Activated naive CD4-positive, alpha-beta T cell treated with Interleukin-2 at 50 U/mL for 16 hours (primary cell): ENCODE measurements around the gene ACSF3.
"Not testable (repeated sequence)": the region's sequence is repeated elsewhere in the genome, so short reads cannot be mapped to it uniquely, and the experiment has no call there.

Source experiments
- DNase-seq: peaks from one replicate; pipeline ENCODE4 v3.0.0-alpha.2; 2020

ACSF3 gene

DNA sequence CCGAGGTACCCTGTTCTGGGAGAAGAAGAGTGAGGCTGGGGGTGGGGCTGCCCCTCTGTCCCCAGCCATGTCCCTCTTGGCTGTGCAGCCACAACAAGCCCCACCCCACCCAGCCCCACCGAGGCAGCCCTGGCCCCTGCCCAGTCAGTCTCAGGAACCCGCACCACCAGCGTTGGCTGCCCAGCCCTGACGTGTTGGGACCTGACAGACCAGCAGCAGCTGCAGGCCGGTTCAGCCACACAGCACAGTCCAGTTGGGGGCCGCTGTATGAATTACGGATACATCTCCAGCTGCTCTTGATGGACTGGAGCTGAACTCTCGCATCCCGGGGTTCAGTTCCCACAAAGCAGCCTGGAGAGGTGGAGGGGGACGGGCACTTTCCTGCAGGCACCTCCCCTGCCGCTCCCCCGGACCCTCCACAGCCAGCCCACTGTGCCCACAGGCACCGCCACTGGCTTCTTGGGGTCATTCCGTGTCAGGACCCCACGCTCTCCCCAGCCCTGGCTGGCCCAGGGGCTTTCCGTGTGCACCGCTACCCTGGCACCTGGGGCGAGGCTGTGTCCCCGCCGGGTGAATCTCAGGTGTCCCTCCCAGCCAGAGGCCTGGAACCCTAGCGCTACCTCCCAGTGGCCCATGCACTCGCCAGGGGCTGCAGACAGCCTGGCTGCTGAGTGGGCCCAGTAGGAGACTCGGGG is 84.9 kb downstream of the ACSF3 start:
- DNase-seq = no peak

GRCh38 chr16:89179148-89179484 is 85.5 kb downstream of the ACSF3 start:
- no peak for DNase-seq

- DNase-seq = no peak
Measured at GRCh38 chr16:89179656-89180315, 86.1 kb downstream of the ACSF3 start.

DNA sequence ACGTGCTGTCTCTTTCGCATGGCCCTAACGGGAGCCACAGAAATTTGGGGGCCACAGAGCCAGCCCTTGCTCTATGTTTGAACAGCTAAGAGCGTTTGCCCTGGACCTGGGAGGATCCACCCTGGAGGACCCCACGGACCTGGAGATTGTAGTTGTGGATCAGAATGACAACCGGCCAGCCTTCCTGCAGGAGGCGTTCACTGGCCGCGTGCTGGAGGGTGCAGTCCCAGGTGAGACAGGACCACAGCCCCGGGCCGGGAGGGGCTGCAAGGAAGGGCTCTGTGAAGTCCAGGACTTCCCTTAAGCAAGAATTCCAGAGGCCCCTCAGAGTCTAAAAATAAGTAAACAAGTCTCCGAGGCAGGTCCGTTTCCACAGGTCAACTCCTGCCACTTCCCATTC is 89.8 kb downstream of the ACSF3 start:
- no peak for DNase-seq

DNA sequence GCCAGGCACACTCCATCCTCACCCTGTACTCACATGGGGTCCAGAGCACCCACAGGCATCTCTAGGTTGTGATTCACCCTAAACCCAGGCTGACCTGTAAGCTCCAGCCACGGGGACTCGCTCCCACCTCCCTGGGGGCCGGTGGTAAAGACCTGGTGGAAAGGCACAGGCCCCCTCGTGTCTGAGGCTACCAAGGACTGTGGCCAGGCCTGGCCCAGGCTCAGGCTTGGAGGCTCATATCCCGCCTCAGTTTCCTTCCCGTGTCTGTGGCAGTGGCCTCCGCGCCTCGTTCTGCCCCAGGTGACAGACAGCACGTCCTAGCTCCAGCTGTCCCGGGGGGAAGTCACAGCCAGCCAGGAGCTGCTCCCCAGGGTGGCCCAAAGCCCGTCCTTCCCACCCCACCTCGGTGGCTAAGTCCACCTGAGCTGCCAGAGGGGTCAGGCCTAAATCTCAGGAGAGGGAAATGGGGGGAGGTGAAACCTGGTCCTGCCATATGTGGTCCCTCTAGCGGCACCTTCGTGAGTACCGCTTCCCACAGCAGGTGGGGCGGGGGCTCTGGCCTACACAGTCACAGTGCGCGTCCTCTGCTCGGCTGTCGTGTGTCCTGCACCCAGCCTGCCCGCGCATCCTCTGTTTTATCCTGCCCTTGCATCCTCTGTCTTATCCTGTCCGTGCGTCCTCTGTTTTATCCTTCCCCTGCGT is 90.5 kb downstream of the ACSF3 start:
- no peak for DNase-seq

DNA sequence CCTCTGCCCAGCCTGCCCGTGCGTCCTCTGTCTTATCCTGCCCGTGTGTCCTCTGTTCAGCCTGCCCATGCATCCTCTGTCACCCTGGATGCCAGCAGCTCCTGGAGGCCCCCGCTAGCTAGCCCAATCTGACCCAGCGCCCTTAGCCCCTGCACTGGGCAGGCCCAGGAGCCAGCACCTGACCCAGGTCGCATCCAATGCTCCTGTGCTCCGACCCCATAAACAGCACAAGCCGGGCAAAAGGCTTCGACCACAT is 91.0 kb downstream of the ACSF3 start:
- no peak for DNase-seq

DNA sequence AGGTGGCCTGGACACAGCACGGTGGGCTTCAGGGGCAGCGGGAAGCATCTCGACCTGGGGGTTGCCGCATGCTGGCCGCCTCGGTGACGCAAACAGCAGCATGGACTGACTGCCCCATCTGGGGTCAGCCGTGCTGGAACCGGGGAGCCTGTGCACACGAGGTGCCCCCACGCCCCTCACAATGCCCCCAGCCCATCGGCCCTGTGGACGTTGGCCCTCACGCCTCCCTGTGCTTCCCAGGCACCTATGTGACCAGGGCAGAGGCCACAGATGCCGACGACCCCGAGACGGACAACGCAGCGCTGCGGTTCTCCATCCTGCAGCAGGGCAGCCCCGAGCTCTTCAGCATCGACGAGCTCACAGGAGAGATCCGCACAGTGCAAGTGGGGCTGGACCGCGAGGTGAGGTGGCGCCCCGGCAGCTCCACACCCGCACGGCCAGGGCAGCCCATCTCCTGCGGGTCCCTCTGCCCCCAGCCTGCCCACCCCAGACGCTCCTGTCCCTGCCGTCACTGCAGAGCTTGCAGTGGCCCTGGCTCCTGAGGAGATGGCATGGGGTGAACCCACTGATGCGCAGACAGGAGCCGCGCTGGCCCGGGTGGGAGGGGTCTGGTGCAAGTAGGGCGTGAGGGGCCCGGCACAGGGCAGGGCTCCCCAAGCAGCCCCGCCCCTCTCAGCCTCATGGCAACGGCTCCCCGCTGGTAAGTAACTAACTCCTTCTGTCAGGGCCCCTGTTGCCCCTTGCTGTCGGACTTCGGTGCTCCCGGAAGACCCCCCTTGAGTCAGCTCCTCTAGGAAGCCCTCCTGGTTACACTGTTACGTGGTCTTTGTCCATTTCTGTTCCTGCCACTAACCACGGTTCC is 91.5 kb downstream of the ACSF3 start:
- DNase-seq = no peak

GRCh38 chr16:89185887-89186592 is 92.4 kb downstream of the ACSF3 start:
- not testable (repeated sequence) for DNase-seq

DNA sequence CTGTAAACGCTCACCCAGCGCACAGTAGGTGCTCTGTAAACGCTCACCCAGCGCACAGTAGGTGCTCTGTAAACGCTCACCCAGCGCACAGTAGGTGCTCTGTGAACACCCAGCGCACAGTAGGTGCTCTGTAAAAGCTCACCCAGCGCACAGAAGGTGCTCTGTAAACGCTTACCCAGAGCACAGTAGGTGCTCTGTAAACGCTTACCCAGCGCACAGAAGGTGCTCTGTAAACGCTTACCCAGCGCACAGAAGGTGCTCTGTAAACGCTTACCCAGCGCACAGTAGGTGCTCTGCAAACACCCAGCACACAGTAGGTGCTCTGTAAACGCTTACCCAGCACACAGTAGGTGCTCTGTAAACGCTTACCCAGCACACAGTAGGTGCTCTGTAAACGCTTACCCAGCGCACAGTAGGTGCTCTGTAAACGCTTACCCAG is 93.0 kb downstream of the ACSF3 start:
- not testable (repeated sequence) for DNase-seq

DNA sequence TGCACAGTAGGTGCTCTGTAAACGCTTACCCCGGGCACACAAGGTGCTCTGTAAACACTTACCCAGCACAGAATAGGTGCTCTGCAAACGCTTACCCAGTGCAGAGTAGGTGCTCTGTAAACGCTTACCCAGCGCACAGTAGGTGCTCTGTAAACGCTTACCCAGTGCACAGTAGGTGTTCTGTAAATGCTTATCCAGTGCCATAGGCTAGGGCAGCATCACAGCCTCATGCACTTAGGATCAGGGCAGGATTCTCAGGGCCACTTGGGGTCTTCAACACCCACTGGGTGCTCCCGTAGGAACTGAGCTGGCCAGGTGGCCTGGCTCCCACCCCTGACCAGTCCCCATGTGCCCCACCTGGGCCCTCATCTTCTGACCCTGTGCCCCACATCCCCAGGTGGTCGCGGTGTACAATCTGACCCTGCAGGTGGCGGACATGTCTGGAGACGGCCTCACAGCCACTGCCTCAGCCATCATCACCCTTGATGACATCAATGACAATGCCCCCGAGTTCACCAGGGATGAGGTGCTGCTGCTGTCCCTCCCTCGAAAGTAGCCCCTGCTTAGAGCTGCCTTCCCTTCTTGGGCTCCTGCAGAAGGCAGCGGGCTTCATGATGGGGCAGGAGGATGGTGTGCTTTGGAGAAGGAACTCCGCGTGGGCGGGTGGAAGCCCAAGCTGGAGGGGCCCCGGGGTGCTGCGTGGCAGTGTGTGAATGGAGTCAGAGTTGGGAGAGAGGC is 93.5 kb downstream of the ACSF3 start:
- peak; percentile 45 for DNase-seq

GRCh38 chr16:89187770-89188392 is 94.2 kb downstream of the ACSF3 start:
- no peak for DNase-seq

- DNase-seq = not testable (repeated sequence)
Measured at GRCh38 chr16:89188471-89189357, 95.1 kb downstream of the ACSF3 start.

DNA sequence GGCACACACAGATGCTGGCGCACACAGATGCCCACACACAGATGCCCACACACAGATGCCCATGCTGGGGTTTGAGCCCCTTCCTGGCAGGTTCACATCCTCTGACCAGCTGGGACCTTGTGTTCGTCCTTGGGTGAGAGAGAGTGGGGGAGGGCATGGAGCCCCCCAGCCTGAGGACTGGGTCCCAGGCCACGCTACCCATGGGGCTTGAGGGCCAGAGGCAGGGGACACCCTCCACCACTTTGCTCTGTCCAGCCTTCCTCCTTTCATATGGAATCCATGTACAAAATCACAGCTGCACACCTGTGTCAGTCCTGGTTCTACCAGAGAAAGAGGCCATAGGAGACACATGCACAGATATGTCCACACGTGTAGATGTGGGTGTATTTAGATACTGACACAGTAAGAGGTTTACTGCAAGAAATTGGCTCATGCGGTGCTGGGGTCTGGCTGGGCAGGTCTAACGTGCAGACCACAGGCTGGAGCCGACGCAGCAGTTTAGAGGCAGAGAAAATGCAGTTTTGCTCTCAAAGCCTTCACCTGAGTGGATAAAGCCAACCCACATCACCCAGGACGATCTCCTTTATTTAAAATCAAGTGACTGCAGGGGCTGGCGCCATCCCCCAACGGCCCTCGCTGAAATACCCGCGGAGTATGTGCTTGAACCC is 95.8 kb downstream of the ACSF3 start:
- no peak for DNase-seq

DNA sequence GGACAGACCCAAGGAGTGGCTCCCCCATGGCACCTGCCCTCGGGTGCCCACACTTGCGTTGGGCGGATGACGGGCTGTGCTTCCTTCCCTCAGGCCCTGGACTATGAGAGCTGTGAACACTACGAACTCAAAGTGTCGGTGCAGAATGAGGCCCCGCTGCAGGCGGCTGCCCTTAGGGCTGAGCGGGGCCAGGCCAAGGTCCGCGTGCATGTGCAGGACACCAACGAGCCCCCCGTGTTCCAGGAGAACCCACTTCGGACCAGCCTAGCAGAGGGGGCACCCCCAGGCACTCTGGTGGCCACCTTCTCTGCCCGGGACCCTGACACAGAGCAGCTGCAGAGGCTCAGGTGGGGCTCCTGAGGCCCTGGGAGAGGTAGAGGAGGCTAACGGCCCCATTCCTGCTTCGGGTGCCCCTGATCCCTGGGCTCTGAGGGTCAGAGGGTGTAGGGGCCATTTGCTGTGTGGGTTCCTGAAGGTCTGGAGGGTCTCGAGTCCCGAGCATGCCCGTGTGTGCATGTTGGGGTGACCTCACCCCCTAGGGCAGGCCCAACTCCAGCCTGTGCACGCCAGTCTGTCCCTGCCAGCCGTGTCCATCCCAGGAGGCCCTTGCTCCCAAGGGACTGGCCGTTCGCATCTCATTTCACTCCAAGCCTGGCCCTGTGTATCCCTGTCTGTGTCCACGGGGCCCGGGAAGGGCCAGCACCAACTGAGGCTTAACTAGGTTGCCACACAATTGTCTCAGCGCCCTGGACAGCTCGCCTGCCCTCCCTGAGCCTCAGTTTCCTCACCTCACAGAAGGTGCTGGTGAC is 96.7 kb downstream of the ACSF3 start:
- no peak for DNase-seq

DNA sequence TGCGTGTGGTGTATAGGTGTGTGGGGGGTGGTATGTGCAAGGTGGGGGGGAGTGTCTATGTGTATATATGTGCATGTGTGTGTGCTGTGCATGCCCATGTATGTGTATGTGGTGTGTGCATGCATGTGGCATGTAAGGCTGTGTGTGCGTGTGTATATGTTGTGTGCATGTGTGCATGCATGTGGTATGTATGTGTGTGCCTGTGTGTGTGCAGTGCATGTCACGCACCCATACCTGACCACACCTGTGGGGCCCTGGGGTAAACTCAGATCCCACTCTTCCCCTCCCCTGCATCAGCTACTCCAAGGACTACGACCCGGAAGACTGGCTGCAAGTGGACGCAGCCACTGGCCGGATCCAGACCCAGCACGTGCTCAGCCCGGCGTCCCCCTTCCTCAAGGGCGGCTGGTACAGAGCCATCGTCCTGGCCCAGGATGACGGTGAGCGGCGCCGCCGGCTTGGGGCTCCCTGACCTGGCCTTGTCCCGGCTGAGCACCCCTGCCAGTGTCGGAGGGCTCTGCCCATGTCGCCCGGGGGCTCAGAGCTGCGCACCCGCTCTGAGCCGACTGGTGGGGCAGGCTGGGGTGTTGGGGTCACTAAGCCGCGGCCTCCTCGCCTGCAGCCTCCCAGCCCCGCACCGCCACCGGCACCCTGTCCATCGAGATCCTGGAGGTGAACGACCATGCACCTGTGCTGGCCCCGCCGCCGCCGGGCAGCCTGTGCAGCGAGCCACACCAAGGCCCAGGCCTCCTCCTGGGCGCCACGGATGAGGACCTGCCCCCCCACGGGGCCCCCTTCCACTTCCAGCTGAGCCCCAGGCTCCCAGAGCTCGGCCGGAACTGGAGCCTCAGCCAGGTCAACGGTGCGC is 97.6 kb downstream of the ACSF3 start:
- no peak for DNase-seq

GRCh38 chr16:89191901-89192185 is 98.2 kb downstream of the ACSF3 start:
- DNase-seq = no peak

GRCh38 chr16:89192186-89192955 is 98.7 kb downstream of the ACSF3 start:
- DNase-seq = peak; percentile 49
